Measurements from ENCODE around the gene DNAJC5. TPM values are rescaled to one million over a fixed set of nuclear protein-coding genes. Genes with fewer than 3 reads are reported as not detected.

DNAJC5 gene
- total RNA-seq, 2 donors from 2014 or later: 58.9 to 63.9 TPM

- TF ChIP-seq CTCF (IDR thresholded peaks at IDR 0.05): no peak
- intact Hi-C loops (cut with DNase I): no loop called here
- Histone ChIP-seq H3K4me1 (no peaks in the 10 kb centered on the region), H3K4me3 (no peak overlapping the region), H3K36me3 (peaks cover 17% of the 10 kb centered on the region), H3K9ac (ENCODE audit: low read depth in 2 of 2, low read length in 2 of 2) (no peak overlapping the region), H3K27me3 (no peaks in the 10 kb centered on the region), H3K9me3 (no peaks in the 10 kb centered on the region), H3K27ac (no peak overlapping the region)
- no peak for DNase-seq
These were observed 45.7 kb downstream of the DNAJC5 start for GRCh38 chr20:63940472-63941266.

DNA sequence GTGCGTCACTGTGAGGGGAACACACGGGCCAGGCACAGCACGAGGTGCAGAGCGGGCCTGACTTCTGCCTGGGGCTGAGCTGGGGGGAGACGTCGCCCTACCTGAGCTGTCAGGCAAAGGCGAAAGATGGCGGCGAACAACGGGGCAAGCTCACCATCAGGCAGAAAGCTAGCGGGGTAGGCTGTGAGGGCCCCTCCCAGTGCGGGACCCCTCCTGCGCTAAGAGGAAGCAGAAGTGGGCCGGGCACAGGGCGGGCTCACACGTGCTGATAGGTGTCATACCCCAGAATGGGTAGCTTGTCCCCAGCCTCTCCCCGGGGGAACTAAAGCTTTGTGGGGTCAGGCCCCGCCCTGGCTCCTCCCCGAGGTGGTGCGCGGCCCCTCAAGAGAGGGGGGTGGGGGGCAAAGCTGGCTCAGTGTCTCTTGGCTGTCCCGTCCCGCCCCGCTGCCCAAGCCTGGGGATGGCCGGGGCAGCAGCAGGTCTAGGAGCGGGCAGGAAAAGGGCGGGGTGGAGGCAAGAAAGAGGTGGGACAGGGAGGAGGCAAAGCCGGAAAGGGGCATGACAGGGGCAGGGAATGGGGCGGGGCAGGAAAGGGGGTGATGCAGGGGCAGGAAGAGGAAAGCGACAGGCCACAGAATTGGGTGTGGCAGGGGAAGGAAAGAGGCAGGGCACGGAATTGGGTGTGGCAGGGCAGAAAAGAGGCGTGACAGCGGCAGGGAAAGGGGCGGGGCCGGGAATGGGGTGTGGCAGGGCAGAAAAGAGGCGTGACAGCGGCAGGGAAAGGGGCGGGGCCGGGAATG is 46.6 kb downstream of the DNAJC5 start:
- no peak for TF ChIP-seq CTCF (IDR thresholded peaks at IDR 0.05)
- peak; percentile 58 for DNase-seq
- no peaks in the 10 kb centered on the region for H3K9me3 ChIP-seq
- intact Hi-C loops (cut with DNase I): no loop called here
- no peaks in the 10 kb centered on the region for H3K27me3 ChIP-seq
- peaks cover 17% of the 10 kb centered on the region for H3K36me3 ChIP-seq
- H3K9ac ChIP-seq (ENCODE audit: low read depth in 2 of 2, low read length in 2 of 2): no peak overlapping the region
- H3K27ac ChIP-seq: peak overlapping the region; percentile 41
- no peaks in the 10 kb centered on the region for H3K4me1 ChIP-seq
- no peak overlapping the region for H3K4me3 ChIP-seq

- peaks cover 17% of the 10 kb centered on the region for H3K36me3 ChIP-seq
- H3K4me3 ChIP-seq: no peak overlapping the region
- no peak overlapping the region for H3K9ac ChIP-seq (ENCODE audit: low read depth in 2 of 2, low read length in 2 of 2)
- DNase-seq: peak; percentile 50
- intact Hi-C loops (cut with DNase I): no loop called here
- no peaks in the 10 kb centered on the region for H3K9me3 ChIP-seq
- TF ChIP-seq CTCF (IDR thresholded peaks at IDR 0.05): no peak
- H3K27me3 ChIP-seq: no peaks in the 10 kb centered on the region
- H3K4me1 ChIP-seq: peaks cover 2% of the 10 kb centered on the region
- peak overlapping the region; percentile 47 for H3K27ac ChIP-seq
These were observed 47.5 kb downstream of the DNAJC5 start for GRCh38 chr20:63942250-63942951.

GRCh38 chr20:63942969-63943807 is 48.3 kb downstream of the DNAJC5 start:
- H3K36me3 ChIP-seq: peaks cover 17% of the 10 kb centered on the region
- peak overlapping the region; percentile 47 for H3K27ac ChIP-seq
- DNase-seq: no peak
- no peaks in the 10 kb centered on the region for H3K9me3 ChIP-seq
- no peak for TF ChIP-seq CTCF (IDR thresholded peaks at IDR 0.05)
- peaks cover 8% of the 10 kb centered on the region for H3K4me1 ChIP-seq
- intact Hi-C loops (cut with DNase I): no loop called here
- H3K9ac ChIP-seq (ENCODE audit: low read depth in 2 of 2, low read length in 2 of 2): no peak overlapping the region
- H3K4me3 ChIP-seq: no peak overlapping the region
- no peaks in the 10 kb centered on the region for H3K27me3 ChIP-seq

GRCh38 chr20:63943808-63944077 is 48.8 kb downstream of the DNAJC5 start:
- Histone ChIP-seq H3K4me3 (no peak overlapping the region), H3K4me1 (peaks cover 10% of the 10 kb centered on the region), H3K27ac (no peak overlapping the region), H3K27me3 (no peaks in the 10 kb centered on the region), H3K36me3 (peaks cover 17% of the 10 kb centered on the region), H3K9me3 (no peaks in the 10 kb centered on the region), H3K9ac (ENCODE audit: low read depth in 2 of 2, low read length in 2 of 2) (no peak overlapping the region)
- no peak for TF ChIP-seq CTCF (IDR thresholded peaks at IDR 0.05)
- intact Hi-C loops (cut with DNase I): no loop called here
- DNase-seq: no peak

All from colonic mucosa (tissue), 4 donors.